Measurements from ENCODE around the gene DUSP10.

The DUSP10 gene

DNA sequence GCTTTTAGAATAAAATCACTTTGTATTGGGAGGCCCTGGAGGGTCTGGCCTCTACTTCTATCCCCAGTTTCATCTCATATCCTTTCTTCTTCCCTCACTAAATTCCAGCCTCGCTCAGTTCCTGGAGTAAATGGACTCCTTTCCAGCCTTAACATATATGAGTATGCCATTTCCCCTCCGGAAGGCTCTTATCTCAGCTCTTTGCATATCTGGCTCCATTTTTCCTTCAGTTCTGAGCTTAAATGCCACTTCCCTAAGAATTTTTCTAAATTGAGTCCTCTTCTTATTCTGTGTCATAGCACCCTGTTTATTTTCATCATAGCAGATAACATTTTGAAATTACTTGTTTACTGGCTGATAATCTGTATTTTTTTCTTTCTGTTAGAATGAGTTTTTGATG lies 20.2 kb upstream of the DUSP10 start:
- no peak for DNase-seq

DNA sequence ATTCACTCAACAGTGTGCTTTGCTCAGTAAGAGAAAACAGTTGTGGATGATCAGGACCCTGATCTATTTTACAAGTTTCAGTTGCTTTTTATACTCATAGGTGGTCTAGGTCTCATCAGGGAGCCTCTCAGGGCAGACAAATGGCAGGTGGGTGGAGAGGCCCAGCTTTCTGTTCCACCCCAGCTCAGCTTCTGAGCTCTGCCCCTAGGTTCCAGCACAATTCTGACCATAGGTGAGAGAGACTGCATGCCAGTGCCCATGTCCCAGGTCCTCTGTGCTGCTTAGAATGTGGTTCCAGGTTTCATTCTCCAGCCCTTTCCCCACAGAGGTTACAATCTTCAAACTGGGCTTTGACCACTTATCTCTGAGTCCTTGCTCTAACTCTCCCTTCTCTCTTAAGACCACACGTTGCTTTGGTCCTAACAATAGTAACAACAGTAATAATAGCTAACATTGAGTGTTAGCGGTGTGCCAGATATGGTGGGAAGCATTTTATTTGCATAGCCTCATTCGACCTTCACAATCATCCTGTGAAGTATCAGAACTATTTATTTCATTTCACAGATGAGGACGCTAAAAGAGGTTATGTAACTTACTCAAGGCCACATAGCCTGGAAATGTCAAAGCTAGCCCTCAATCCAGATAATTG lies 19.6 kb upstream of the DUSP10 start:
- DNase-seq = no peak

- DNase-seq = no peak
Measured at GRCh38 chr1:221760911-221761310, 19.0 kb upstream of the DUSP10 start.

DNA sequence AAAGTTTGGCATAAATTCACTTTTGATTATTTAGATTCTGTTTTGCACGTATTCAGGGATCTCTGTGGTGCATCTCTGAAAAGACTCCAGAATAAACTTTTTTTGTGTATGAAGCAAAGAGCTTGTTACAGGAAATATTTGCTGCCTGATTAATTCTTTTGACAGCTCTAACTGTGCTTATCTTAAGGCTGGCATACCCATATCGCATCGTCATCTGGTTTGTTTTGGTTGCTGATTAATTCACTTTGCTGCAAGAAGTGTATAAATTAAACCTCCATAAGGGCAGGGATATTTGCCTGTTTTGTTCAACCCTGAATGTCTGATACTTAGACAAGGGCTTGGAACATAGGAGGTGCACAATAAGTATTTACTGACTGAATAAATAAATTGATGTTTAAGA lies 17.5 kb upstream of the DUSP10 start:
- no peak for DNase-seq

- DNase-seq = no peak
Measured at GRCh38 chr1:221758455-221758854, 16.6 kb upstream of the DUSP10 start.

DNA sequence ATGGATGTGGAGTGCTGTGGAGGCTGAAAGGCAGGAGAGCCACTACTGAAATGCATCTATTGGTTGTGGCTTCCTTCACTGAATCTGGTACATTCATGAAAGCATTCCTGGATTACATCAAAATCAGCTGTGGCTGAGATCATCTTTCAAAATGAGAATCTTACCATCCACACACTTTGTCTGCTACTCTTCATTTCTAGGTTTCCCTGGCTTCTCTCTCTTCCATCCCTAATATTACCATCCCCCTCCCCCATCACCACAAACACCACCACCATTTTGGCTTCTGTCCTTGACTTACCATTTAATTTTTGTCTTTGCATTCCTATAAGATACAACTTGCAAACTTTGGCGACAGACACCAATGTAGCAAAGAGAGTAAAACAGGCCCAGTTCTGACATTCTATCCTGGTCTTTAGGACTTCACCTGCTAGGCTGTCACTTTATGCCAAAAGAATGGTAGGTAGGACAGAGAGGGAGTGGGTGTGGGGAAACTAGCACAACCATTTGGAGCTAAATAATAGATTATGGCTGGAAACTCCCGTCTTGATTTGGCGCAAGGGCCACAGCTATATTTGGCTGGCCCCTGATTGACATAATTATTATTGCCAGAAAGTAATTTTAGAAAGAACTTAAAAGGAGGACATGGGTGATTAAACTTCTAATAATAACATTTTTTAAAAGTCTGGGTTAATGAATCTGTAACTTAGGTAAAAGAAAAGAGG lies 15.1 kb upstream of the DUSP10 start:
- DNase-seq = no peak

DNA sequence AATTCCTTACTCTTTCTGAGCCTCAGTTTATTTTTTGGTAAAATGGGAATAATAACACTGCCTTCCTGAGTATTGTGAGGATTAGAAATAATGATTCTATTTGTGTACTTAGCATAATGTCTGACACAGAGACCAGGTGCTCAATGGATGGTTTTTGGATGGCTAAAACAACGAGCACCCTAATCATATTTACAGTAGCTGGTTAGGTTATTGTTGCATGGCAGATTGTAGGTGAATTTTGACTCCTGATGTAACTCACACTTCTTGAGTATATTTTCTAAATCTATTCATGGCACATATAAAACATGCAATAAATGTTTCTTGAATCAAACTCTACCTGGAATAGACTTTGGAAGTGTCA lies 11.9 kb upstream of the DUSP10 start:
- DNase-seq = no peak

GRCh38 chr1:221751226-221751887 lies 9.5 kb upstream of the DUSP10 start:
- no peak for DNase-seq

GRCh38 chr1:221748981-221749380 lies 7.1 kb upstream of the DUSP10 start:
- no peak for DNase-seq

GRCh38 chr1:221747839-221748238 lies 6.0 kb upstream of the DUSP10 start:
- DNase-seq = no peak

DNA sequence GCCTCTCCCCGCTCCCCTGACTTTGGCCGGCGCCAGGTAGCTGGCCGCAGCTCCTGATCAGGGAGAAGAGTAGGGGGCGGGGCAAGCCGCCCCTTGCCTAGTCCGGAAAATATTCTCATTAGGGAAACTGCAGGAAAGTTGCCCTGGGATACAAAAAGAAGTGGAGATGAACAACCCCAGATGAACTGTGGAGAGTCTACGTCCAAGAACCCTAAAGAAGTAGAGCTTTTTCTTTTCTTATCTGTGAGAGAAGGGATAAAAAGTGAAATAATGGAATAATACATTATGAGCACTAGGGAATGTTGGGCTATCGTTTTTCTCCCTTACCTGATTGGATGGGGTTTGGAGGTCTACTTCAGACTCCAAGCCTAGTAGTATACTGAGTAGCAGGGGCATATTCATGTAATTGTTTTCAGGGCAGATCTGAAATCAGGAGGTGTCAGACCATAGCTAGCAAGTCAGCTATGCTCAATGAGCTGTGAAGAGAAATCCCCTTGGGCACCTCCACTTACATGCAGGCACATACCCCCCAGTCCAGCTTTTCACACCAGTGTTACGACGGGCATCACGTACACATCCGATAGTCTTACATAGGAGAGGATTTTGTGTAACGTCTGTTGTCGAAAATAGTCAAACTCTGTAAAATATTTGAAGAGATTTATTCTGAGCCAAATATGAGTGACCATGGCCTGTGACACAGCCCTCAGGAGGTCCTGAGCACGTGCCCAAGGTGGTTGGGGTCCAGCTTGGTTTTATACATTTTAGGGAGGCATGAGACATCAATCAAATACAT lies 1.7 kb upstream of the DUSP10 start:
- DNase-seq = no peak

DNA sequence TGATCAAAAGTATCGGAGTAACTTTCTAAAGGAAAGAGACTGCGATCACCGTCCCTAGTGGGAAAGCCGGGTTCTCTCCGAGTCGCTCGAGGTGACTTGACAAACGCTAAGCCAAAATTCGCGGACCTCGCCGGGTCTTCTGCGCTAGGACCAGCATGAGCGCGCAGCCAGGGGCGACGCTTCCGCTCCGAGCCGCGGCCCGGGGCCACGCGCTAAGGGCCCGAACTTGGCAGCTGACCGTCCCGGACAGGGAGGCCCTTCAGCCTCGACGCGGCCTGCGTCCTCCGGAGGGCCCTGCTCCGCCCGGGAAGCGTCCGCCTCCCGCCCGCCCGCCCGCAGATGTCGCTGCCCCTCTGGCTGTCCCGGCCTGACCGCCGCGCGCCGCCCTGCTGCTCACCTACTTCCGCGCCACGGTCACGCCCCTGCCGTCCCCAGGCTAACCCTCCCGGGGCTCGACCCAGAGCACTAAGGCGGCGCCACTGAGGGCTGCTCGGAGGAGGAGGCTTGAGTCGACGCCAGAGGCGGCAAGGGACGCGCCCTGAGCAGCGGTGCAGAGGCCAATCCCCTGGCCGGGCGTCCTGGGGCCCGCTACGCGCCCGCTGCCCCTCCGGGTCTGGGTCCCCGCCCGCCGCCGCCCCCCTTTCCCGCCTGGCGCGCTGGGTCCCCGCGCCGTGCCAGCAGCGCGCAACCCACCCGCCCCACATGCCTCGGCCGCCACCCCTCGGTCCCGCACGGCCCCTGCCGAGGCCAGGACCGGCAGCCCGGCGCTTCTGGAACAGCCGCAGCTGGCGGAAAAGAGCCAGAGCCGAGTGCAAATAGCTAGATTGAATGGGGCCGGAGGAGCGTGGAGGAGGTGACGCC lies 896 bp upstream of the DUSP10 start:
- peak; percentile 36 to 87 for DNase-seq

- DNase-seq = peak; percentile 62 to 71
Measured at GRCh38 chr1:221740993-221741702, 741 bp downstream of the DUSP10 start.

DNA sequence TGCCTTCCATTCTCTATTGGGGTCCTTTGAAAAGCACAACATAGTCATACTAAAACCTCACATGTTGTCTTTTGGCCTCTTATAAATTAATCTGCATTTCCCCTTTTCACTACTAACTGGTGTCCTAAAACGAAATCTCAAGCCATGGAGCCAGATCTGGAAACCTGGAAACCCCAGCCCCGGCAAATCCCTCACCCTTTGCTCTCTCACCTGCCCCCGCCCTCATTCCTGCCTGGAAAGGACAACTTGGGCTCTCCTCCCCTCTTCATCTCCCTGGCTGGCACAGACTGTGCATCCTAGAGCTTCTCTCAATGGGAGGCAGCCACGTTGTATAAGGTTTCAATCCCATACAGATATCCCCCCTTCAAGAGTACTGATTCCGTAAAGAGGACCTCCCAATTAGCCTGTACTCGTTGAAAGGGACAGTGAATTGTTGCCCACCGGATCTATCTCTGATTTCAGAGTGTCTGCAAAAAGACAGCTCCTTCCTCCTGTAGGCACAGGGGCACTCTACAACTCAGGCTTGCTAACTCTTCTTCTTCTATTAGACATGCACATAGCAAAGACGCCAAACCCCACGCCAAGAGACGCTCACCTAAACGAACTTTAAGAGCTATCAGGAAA lies 1.4 kb downstream of the DUSP10 start:
- DNase-seq = no peak

DNA sequence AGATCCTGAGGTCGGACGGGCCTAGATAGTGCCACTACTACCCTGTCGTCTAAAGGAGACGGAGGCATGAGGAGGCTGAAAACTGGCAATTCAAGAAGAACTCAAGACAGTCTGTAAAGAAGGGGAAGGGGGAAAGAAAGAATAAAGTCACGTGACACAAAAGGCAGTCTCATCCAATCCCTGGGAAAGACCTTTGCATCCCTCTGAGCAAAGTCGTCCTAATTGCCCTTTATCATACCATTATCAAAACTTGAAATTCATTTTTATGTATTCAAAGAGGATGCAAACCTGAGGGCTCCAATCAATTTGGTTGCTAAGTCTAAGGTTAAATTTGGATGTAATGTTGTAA lies 2.2 kb downstream of the DUSP10 start:
- no peak for DNase-seq

DNA sequence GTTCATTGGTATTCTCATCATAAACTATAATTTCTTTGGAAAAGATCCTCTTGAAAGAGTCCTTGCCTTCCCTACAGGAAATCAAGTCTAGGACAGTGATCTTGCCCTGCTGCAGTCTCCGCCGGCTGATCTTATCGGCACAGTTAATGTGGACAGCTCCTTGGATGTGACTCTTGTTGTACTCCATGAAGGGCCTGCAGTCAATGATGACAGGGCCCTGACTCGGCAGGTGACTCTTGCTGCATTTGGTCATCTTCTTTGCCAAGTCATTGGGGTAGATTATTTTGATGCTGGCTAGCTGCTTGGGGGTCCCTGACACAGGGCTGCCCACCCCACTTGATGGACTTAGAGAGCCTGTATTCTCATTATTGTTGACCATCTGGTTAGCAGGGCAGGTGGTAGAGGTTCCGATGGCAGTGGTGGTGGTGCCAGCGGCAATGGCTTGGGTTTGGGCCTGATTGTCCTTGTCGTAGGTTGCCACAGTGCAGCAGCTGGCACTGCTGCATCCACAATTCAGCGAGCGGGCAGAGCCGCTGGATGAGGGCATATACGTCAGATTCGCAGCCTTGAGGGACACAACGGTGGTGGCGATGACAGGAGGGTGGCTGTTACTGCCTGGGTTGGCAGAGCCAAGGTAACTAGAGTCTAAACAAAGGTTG lies 2.7 kb downstream of the DUSP10 start:
- DNase-seq = no peak

GRCh38 chr1:221736714-221737113 lies 5.2 kb downstream of the DUSP10 start:
- DNase-seq = no peak

DNA sequence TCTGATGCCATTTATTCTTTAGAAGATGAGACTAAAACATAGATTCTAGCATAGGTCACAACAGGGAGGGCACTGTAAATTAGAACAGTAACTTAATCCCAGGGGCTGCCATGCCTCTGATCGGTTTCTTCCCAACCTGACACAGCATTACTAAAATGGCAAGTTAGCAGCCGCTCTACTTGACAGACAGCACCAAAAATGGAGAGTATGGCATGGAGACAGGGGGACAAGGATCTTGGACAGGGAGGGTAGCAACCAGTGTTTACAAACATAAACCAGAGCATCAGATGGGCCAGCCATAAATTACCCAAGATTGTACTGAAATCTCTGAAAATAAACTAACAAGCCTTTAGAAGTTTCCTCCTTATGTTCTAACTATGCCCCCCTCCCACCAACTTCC lies 5.9 kb downstream of the DUSP10 start:
- no peak for DNase-seq

DNA sequence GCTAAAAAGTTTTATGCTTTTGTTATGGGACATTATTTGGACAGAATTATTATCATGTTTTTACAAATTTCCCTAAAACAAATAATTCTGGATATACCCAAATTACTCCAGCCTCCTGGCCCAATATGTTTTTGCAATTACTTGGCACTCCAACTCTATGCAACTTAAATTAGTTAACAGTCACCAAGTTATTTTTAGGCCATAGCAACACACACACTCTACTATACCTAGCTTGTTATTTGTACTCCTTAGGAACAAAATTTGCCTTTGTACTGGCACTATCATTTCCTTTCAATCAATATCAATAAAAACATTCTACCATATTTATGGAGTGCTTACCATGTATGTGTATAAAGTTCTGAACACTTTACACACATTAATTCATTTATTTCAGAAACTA lies 7.7 kb downstream of the DUSP10 start:
- no peak for DNase-seq

GRCh38 chr1:221732052-221732451 lies 9.8 kb downstream of the DUSP10 start:
- no peak for DNase-seq

GRCh38 chr1:221729771-221730330 lies 12.0 kb downstream of the DUSP10 start:
- peak in 1 of 2 donors; percentile 53 for DNase-seq

All from bone marrow (tissue), 2 donors.